ENCODE measurements around the gene BRSK2.

DNA sequence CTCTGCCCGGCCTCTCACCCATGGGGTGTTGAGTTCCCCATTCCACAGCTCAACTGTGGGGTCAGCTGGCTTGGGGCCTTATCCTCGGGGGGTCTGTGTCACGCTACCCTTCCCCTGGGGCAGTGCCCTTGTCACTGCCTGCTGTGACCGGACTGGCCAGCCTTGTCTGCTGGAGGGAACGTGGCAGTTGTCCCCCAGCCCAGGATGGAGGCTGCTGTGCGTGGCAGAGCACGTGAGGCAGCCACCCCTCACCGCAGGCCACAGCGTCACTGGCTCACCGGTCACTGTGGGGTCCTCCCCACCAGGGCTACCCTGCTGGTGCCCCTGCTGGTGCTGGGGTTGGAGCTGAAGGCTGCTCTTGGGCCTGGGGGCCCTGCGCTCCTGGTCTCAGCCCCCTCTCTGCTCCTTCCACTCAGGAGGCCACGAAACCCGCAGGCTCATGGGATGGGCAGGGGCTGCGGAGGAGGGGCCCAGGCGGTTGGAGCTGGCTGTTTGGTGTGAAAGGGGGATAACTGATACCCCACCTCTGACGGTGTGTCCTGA, 13.4 kb downstream of the BRSK2 start:
- TF ChIP-seq SUZ12 (IDR thresholded peaks at IDR 0.05; ENCODE audit: extremely low read depth, insufficient read depth, insufficient read length) (no peak), ZNF274 (IDR thresholded peaks at IDR 0.05; ENCODE audit: low read depth, low read length) (no peak)
